Stomach (tissue), 4 donors: ENCODE results near the gene AP1B1.

Source experiments
- EP300 ChIP-seq: sonication (generic); formaldehyde crosslinking; IDR thresholded peaks from one replicate; pipeline ENCODE4 v1.6.1; 2017; ENCODE audit warnings: antibody characterized with exemption
- POLR2A ChIP-seq, 4 donors: fragments of 450-650 bp; IDR thresholded peaks; one replicate each; pipeline ENCODE4 v1.6.1; 2016; ENCODE audit warnings: antibody characterized with exemption in 4 of 4, control low read depth in 2 of 4, mild to moderate bottlenecking in 1 of 4, moderate library complexity in 1 of 4
- POLR2AphosphoS5 ChIP-seq, 3 donors: sonication (generic); formaldehyde crosslinking; IDR thresholded peaks; one replicate each; pipeline ENCODE4 v1.6.1; 2016; ENCODE audit warnings: antibody characterized with exemption in 3 of 3
- TF ChIP-seq, protein P1 (sequence below), 7 experiments: fragments of 450-650 bp in 4 of 7; fragments of 200-600 bp in 3 of 7; sonication (generic) in 3 of 7; IDR thresholded peaks; one replicate each; pipeline ENCODE4 v1.5.1; 2016 to 2019; ENCODE audit warnings: antibody characterized with exemption in 7 of 7, control low read depth in 2 of 7, mild to moderate bottlenecking in 1 of 7

DNA sequence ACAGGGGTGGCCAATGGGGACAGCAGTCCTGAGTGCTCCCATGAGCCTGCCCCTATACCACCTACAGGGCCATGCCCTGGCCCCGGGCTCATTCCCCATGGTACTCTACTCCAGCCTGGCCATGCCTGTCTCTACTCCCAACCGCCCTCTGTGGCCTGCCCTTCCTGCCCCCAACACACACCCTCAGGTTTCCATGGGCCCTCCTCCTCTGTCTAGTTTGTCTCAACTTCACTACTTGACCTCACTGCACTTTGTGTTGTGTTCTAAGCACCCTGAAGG, 46.6 kb downstream of the AP1B1 start:
- TF ChIP-seq POLR2A (IDR thresholded peaks at IDR 0.05) (no peak), POLR2AphosphoS5 (IDR thresholded peaks at IDR 0.05) (no peak), EP300 (no peak)
- TF ChIP-seq, protein P1, sequence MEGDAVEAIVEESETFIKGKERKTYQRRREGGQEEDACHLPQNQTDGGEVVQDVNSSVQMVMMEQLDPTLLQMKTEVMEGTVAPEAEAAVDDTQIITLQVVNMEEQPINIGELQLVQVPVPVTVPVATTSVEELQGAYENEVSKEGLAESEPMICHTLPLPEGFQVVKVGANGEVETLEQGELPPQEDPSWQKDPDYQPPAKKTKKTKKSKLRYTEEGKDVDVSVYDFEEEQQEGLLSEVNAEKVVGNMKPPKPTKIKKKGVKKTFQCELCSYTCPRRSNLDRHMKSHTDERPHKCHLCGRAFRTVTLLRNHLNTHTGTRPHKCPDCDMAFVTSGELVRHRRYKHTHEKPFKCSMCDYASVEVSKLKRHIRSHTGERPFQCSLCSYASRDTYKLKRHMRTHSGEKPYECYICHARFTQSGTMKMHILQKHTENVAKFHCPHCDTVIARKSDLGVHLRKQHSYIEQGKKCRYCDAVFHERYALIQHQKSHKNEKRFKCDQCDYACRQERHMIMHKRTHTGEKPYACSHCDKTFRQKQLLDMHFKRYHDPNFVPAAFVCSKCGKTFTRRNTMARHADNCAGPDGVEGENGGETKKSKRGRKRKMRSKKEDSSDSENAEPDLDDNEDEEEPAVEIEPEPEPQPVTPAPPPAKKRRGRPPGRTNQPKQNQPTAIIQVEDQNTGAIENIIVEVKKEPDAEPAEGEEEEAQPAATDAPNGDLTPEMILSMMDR (IDR thresholded peaks at IDR 0.05): no peak
